HG02938 (cell line): Measurements from ENCODE around the gene SFSWAP.
"Not testable (repeated sequence)": the region's sequence is repeated elsewhere in the genome, so short reads cannot be mapped to it uniquely, and the experiment has no call there.

ENCODE experiments used
- ATAC-seq: cut with Tn5 transposase; IDR thresholded peaks from one replicate; pipeline ENCODE4 v1.9.1; 2021; ENCODE audit warnings: mild to moderate bottlenecking, moderate library complexity; ENCODE audit not compliant: unreplicated experiment

The SFSWAP gene

GRCh38 chr12:131679186-131679585 lies 31.7 kb upstream of the SFSWAP start:
- not testable (repeated sequence) for ATAC-seq

GRCh38 chr12:131679816-131680215 lies 31.1 kb upstream of the SFSWAP start:
- ATAC-seq = not testable (repeated sequence)

DNA sequence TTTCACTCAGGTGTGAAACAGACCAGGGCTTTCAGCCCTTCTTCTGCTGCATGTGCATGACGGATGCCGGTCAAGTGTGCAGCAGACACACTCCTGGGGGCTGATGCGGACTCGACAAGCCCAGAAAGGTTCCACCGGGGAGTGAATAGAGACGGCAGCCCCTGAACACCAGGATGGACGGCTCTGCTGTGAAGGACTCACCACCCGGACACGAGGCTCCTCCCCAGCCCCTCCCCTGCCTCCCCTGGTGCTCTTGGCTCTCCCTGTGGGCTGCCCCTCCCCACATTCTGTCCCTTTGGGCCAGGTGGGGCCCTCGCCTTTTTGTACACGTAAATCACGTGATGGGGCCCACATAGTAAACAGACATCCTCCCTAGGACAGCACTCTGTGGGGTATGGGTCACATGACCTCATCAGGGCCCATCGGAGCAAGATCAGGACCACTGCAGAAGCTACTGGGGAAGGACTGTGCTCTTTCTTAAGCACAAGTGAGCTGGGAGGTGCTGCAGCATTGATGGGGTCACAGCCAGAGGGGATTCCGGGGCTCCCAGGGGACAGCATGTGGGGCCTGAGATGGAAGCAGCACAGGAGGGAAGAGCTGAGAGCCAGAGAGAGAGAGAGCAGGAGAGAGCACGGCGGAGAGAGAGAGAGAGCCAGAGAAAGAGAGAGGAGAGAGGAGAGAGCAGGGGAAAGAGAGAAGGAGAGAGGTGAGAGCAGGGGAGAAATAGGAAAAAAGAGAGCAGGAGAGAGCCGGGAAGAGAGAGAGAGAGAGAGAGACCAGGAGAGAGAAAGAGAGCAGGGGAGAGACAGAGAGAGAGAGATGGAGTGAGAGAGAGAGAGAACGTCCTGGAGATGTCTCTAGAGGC lies 30.3 kb upstream of the SFSWAP start:
- ATAC-seq = not testable (repeated sequence)

GRCh38 chr12:131681257-131681620 lies 29.7 kb upstream of the SFSWAP start:
- ATAC-seq = no peak

GRCh38 chr12:131681746-131682509 lies 29.0 kb upstream of the SFSWAP start:
- peak; percentile 96 for ATAC-seq

GRCh38 chr12:131682510-131682895 lies 28.4 kb upstream of the SFSWAP start:
- no peak for ATAC-seq

- no peak for ATAC-seq
Observed at GRCh38 chr12:131683266-131684014, 27.4 kb upstream of the SFSWAP start.

DNA sequence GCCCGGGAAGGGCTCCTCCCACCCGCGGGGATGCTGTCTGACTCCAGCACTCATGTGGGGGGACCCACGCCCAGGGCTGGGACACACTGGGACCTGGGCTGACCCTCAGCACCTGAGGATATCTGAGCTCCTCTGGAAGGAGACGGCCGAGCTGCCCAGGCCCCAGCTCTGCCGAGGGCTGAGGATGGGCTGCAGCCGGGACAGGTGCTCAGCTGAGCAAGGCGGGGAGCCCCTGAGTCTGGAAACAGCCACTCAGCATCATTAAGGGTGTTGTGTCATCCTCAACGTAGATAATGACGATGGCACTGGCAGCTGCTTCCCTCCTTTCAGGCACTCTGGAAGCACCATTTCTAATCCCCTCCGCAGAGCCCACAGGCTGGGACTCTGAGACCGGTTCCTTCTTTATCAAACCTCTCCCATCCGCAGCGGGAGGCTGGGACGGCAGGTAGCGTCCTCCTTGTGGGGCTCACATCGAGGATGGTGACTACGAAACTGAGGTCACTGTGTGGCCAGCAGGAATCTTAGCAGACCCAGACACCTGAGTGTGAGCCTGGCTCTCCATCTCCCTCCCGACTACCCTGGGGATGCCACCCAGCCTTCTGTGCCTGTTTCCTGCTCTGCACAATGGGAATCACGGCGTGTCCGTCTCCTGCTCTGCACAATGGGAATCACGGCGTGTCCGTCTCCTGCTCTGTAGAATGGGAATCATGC lies 26.7 kb upstream of the SFSWAP start:
- ATAC-seq = no peak

DNA sequence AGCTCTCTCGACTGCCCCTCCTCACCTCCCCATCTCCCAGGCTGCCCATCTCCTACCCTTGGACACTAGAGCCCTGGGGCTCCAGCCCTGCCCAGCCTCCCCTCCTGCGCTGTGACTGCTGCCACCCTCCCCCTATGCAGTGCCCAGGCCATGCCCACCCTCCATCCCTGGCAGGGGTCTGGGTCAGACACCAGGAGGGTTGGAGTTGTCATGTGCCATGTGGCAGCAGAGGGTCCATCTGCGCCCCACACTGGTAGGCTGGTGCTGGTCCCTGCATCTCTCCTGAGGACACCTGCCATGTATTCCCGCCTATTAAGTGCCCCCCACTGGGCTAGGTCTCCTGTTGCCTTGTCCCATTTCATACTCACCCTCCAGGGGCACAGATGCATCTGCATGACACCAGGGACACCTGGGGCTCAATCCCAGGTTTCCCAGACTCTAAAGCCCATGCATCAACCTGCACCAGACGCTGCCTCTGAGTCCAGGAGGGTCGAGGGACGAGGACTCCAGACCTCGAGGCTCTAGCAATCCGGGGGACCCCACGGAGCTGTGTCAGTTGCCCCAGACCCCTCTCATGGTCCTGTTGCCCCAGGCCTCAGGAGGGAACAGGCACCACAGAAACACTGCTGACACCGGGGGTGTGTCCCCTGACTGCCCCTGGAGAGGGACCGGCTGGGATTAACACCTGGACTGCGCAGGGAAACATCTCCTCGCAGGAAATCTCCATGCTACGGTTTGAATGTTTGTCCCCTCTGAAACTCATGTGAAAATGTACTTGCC lies 23.4 kb upstream of the SFSWAP start:
- no peak for ATAC-seq

DNA sequence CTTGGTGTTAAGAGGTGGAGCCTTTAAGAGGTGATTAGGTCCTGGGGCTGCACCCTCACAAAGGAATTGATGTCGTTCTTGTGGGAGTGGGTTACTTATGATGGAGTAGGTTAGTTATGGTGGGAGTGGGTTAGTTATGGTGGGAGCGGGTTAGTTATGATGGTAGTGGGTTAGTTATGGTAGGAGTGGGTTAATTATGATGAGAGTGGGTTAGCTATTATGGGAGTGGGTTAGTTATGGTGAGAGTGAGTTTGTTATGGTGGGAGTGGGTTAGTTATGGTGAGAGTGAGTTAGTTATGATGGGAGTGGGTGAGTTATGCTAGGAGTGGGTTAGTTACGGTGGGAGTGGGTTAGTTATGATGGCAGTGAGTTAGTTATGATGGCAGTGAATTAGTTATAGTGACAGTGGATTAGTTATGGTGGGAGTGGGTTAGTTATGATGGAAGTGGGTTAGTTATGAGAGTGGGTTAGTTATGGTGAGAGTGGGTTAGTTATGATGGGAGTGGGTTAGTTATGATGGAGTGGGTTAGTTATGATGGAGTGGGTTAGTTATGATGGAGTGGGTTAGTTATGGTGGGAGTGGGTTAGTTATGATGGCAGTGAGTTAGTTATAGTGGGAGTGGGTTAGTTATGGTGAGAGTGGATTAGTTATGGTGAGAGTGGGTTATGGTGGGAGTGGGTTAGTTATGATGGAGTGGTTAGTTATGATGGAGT lies 22.6 kb upstream of the SFSWAP start:
- ATAC-seq = no peak

DNA sequence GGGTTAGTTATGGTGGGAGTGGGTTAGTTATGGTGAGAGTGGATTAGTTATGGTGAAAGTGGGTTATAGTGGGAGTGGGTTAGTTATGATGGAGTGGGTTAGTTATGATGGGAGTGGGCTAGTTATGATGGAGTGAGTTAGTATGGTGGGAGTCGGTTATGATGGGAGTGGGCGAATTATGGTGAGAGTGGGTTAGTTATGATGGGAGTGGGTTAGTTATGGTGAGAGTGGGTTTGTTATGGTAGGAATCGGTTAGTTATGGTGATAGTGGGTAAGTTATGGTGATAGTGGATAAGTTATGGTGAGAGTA lies 22.1 kb upstream of the SFSWAP start:
- no peak for ATAC-seq

DNA sequence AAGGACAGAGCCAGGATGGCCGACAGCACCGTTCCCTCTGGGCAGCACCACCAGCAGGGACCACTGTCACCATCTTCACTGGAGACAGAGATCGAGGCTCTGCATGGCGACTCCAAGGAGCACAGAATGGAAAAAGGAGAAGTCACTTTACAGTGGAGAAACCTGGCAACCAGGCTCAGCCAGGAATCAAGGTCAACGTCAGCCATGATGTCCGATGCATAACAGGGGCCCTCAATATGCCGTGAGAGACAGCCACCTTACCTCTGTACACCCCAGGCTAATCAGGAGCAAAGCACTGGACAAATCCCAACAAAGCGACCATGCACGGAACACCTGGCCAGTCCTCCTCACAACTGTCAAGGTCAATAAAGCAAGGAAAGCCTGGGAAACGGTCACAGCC lies 20.6 kb upstream of the SFSWAP start:
- no peak for ATAC-seq

- ATAC-seq = no peak
Observed at GRCh38 chr12:131692431-131692830, 18.5 kb upstream of the SFSWAP start.

DNA sequence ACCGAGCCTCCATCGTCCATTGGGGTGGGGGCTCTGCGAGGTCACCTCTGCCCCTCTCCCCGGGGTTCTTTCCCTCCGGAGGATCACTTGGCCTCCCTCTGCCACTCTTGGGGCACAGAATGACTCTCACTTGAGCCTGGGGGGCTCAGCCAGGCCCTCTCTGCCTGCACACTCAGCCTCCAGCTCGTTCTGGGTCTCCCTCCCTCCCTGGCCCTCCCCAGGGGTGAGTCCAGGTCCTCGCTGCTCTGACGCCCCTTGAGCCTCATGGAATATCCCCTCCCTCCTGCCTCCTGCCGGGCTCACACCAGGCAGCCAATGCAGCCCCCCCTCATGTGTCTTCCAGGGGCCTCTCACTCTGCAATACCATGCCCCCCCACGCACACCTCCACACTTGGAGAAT lies 17.7 kb upstream of the SFSWAP start:
- no peak for ATAC-seq

GRCh38 chr12:131694116-131694838 lies 16.6 kb upstream of the SFSWAP start:
- no peak for ATAC-seq

DNA sequence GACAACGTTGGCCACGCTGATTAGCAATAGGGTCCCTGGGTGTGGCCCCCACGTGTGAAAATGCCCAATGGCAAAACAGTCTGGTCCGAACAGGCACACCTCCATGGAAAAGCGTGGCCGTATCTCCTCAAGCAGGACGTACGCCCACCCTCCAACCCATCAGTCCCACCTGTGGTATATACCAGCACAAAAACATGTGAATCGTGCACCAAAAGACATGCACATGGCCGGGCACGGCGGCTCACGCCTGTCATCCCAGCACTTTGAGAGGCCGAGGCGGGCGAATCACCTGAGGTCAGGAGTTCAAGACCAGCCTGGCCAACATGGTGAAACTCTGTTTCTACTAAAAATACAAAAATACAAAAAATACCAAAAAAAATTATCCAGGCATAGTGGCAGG lies 14.9 kb upstream of the SFSWAP start:
- ATAC-seq = no peak

DNA sequence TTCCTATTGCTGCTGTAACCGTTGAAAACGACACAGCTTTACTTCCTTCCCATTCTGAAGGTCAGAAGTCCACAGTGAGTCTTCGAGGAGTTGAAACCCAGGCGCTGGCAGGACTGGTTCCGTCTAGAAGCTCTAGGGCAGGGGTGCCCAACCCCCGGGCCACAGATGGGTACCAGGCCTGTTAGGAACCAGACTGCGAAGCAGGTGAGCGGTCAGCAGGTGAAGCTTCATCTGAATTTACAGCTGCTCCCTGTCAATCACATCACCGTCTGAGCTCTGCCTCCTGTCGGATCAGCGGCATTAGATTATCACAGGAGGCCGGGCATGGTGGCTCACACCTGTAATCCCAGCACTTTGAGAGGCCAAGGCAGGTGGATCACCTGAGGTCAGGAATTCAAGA lies 12.6 kb upstream of the SFSWAP start:
- no peak for ATAC-seq

DNA sequence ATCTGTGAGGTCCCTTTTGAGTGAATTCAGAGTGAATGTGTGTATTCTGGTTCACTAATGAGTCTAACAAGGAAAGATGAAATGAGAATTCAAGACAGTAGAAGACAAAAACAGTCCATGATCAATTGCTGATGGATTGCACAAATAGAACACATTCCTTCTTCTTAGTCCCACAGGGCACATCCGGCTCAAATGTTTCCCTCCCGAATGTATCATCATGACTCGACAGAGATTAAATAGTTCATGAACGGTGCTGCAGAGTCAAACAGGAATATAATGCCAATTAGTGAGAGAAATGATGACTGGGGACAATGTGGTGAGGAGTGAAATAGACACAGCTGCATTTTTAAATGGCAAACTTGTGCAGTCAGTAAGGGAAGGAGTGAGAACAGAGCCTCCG lies 11.5 kb upstream of the SFSWAP start:
- ATAC-seq = no peak

GRCh38 chr12:131700271-131700670 lies 10.6 kb upstream of the SFSWAP start:
- ATAC-seq = no peak
